Superior temporal gyrus (tissue), 1 donor: ENCODE data around the gene FGF12.

Experiments used
- DNase-seq: peaks from one replicate; pipeline ENCODE4 v3.0.0-alpha.2; 2016; ENCODE audit errors: extremely low spot score

Gene FGF12

GRCh38 chr3:192685801-192686200, 41.5 kb downstream of the FGF12 start:
- no peak for DNase-seq

DNA sequence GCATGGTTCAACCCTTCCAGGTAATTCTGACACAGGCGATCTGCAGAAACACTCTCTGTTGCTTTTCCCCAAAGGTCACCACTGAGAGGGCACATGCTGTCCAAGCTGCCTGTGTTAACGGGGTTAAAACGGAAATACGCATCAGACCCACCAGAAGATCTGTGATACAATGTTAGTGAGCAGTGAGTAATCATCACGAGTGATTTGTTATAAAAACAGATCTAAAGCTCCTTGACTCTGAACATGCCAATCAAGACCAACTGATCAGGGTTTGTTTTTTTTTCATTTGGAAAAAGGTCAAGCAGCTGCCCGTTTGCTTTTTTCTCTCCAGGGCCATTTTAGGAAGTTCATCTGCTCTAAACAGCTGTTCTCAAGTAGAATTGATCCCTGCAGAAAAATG, 43.2 kb downstream of the FGF12 start:
- DNase-seq = no peak

DNA sequence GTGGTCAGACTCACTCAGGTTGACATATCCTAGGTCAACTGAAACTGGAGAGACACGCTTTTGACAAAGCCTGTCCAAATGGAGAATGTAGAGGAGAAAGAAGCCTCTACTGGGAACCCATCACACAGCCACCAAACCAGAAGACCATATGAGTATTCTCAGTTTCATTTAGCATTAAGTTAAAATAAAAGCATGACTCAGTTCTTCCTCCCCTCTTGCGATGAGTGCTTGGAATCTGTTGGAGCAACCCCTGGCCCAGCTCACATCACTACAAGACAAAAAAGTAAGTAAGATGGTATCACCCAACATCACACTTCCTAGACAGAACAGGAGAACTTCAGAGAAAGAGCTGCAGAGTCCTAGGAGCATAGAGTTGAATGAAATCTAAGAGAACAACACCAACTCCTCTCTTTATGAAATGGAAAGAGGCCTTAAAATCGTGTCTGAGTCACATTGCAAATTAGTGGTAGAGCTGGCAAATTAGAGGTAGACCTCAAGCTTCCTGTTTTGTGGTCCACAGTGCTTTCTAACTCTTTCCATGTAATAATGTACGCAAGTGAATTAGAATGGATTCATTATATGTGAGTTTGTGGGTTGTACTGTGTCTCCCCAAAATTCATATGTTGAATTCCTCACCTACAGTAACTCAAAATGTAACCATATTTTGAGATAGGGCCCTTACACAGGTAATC, 51.2 kb downstream of the FGF12 start:
- no peak for DNase-seq

- no peak for DNase-seq
Observed at GRCh38 chr3:192655628-192656027, 71.7 kb downstream of the FGF12 start.

DNA sequence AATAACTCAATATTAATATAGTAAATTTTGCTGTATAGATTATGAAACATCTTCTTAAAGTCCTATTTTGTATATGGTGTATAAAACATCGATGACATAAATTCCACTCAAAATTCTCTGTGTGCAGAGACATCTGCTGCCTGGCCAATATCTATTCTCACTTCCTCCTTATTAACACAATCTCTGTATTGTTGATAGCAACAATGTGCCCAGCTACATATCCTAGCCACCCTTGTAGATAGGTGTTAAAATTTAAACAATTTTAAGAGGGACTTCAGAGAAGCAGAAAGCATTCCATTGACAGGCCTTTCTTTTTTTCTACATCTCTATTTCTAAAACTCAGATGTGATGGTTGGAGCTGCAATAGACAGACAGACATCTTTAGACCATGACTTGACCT, 72.3 kb downstream of the FGF12 start:
- DNase-seq = no peak

GRCh38 chr3:192653862-192654261, 73.5 kb downstream of the FGF12 start:
- no peak for DNase-seq

DNA sequence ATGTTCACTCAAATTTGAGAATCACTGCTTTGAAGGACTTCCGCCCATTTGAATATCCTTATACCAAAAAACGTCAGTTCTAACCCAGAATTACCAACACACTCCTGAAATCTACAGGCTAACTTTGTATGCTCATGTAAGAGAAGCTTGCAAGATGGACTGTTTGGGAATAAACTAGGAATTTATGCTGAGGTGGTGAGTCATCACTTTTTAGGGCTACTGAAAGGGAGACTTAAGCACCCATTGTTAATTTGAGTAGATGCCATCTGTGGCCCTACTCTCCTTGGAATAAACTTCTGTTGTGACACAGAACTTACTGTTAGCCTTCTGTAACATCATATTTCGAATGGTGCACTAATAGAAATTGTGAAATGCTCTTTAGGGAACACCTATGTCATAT, 74.6 kb downstream of the FGF12 start:
- DNase-seq = no peak

- DNase-seq = no peak
Observed at GRCh38 chr3:192651836-192652512, 75.4 kb downstream of the FGF12 start.

- DNase-seq = no peak
Observed at GRCh38 chr3:192645437-192645836, 81.9 kb downstream of the FGF12 start.

DNA sequence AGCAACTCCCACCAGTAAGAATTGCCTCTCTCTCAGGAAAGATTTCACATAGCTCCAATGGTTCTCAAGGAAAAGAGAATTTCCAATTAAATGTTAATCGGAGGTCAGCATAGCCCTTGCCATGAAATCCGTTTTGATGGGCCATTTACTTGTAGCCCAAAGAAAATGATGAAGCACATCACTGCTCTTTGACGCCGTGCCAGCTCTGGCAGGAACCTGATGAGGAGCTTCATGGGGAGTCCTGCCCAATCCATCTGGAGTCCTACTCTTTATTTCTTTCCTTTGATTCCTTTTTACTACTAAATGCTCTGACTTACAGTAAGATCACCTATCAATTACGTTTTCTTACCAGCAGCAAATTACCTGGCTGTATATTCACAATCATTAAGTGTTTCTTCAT, 84.7 kb downstream of the FGF12 start:
- DNase-seq = no peak

DNA sequence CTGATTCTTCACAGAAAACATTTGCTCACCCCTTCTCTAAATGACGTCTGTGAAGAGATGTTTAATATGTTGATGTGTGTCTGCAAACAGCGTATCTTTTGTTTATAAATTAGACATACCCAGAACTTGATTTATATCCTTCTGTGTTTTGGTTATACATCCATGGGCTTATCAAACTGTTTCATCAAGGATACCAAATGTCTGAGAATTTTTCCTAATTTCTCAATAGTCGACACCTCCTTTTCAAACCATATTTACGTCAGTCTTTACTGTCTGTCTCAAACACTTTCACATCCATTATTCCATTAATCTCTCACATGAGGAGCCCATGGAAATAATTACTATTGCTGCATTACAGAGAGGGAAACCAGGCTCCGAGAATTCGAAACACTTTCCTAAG, 85.4 kb downstream of the FGF12 start:
- no peak for DNase-seq

DNA sequence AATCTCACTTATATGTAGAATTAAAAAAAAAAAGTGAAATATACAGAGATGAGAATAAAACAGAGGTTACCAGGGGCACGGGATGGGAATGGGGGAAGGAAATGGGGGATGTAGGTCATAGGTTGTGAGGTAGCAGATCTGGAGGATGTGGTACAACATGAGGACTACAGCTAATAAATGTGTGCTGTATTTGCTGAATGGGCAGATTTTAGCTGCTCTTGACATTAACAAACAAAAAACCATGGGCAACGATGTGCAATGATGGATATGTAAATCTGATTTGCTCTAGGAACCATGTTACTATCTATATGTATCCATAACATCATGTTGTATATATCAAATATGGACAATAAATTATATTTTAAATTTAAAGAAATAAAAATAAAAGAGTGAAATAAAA, 87.4 kb downstream of the FGF12 start:
- no peak for DNase-seq

- no peak for DNase-seq
Observed at GRCh38 chr3:192637803-192638202, 89.5 kb downstream of the FGF12 start.

DNA sequence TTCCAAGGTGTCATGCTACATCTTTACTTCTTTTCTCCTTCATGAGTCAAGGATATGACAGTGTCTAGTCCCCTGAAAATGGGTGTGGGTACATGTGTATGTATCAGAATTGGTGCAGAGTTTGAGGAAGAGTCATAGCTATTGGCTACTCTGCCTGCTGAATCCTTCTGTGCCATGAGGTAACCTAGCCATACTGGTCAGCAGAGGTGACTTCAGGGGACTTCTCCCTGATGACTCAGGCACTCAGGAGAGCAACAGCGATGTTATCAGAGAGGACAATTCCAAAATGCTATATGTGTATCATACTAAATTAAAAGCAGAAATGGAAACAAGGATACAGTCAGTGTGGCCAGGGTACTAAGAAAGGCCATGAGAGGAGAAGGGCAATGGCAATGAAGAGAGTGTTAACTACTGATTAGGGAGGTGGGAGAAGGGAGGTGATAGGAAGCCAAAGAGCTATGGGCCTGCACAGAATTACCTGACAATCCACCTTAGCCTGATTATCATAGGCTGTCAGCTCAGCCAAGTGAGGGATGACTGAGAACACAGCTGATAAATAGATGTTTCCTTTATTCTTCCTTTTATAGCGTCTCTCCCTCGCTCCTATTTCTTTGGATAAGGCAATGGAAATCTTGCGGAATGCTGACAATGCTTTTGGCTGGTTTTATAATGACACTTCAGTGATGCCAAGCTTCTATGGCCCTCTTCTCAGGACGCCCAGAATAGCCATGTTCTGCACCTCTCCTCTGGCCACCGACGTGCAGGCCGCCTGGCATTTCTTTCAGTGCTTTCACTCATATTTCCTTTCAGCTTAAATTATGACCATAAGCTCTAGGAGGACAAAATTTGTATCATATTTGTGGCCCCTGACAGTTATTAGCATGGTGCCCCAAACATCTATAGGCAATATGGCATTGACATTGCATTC, 90.6 kb downstream of the FGF12 start:
- no peak for DNase-seq

- DNase-seq = no peak
Observed at GRCh38 chr3:192629429-192629828, 97.9 kb downstream of the FGF12 start.

GRCh38 chr3:192621909-192622308, 105.4 kb downstream of the FGF12 start:
- DNase-seq = no peak

DNA sequence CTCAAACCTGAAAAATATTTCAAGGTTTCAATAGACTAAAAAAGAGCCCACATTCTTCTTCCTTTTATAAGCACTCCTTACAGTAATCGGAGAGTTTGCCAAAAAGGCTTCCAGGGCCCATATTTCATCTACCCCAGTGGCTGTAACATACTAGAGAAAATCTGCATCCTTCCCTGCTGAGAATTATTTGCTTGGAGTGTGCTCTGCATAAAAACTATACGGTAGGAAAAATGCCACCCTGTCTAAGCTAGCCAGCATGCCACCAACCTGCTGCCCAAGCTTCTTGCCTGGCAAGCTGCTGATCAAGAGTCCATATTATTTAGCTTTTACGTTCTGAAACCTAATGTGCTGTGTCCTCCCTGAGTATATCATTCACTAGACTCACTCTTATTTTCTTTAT, 107.1 kb downstream of the FGF12 start:
- no peak for DNase-seq

- no peak for DNase-seq
Observed at GRCh38 chr3:192611411-192611810, 115.9 kb downstream of the FGF12 start.

DNA sequence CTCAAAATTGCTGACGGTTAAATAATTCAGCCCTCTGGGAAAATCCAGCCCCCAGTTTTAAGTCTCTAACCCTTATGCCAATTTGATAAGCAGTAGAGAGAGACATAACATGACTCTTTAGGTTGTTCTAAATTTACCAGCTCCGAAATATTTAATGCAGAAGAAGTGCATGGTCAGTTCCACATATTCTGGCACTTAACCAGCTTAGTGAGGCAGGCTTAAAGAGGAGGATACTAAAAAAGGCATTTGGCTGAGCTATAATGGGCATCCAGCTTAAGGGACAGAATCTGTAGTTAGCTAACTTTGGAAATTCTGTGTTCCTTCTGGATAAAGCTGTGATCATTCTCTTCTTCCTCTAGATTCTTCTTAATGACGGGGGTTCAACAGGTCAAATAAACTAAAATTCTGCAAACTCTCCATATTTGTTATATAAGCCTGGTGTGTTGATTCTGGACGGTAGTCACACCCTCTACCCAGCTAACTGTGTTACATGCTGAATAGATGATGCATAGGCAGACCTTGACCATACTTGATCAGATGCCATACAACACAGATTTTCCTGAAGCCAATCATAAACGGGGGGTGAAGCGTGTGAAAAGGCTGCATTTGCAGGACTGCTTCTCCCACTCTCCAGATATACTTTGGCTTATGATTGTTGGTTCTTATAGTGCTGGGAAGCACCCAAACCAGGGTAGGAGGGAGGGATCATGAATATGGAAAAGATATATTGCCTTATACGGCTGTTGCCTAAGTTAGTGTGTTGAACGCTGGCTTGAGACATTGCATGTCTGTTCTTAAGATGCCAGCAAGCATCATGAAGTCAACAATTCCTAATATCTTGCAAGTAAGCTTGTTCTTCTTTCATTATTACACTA, 118.4 kb downstream of the FGF12 start:
- DNase-seq = peak; percentile 62

- DNase-seq = no peak
Observed at GRCh38 chr3:192607798-192608197, 119.5 kb downstream of the FGF12 start.

GRCh38 chr3:192597913-192598312, 129.4 kb downstream of the FGF12 start:
- no peak for DNase-seq

GRCh38 chr3:192597506-192597905, 129.8 kb downstream of the FGF12 start:
- no peak for DNase-seq
